HEK293 (cell line): ENCODE data around the gene KRTAP1-1.

ENCODE experiments used
- CTCF ChIA-PET: fragments of 350-600 bp; formaldehyde crosslinking; extraction: SDS; loops from one replicate; lab custom pipeline; 2021; ENCODE audit warnings: antibody characterized with exemption; lab: Yijun Ruan, JAX
- POLR2A ChIA-PET: fragments of 300-600 bp; formaldehyde crosslinking; extraction: SDS; loops from one replicate; lab custom pipeline; 2020; ENCODE audit warnings: antibody characterized with exemption, inconsistent platforms; lab: Yijun Ruan, JAX
- H3K27ac ChIP-seq: fragments of 200-500 bp; sonication (Bioruptor generic); 2 replicates; pipeline ENCODE4 v1.5.1; 2014; ENCODE audit warnings: low read depth, low read length, control low read depth, inconsistent platforms; ENCODE audit errors: extremely low read depth
- H3K36me3 ChIP-seq, 2 experiments: fragments of 200-500 bp in 1 of 2; sonication (Bioruptor generic) in 1 of 2; 1 replicate in 1 of 2; 2 replicates in 1 of 2; pipeline ENCODE4 v1.5.1; 2014 to 2017; ENCODE audit warnings: inconsistent platforms in 2 of 2, low read length in 2 of 2; ENCODE audit not compliant: control insufficient read depth in 2 of 2, insufficient read depth in 1 of 2
- H3K4me1 ChIP-seq: fragments of 200-500 bp; sonication (Bioruptor generic); 2 replicates; pipeline ENCODE4 v1.5.1; 2014; ENCODE audit warnings: mild to moderate bottlenecking, low read length, inconsistent platforms; ENCODE audit not compliant: control insufficient read depth, insufficient read depth
- H3K4me3 ChIP-seq: 2 replicates; pipeline ENCODE4 v1.5.1; 2011; ENCODE audit warnings: low read depth, mild to moderate bottlenecking, control low read depth, low read length, moderate library complexity
- H3K9me3 ChIP-seq: fragments of 200-500 bp; sonication (Bioruptor generic); 2 replicates; pipeline ENCODE4 v1.5.1; 2014; ENCODE audit warnings: low read depth, low read length, inconsistent platforms; ENCODE audit not compliant: control insufficient read depth, insufficient read depth
- FEZF1 ChIP-seq: fragments of 450-650 bp; formaldehyde crosslinking; IDR thresholded peaks from 2 replicates; pipeline ENCODE4 v1.5.1; 2016; ENCODE audit warnings: missing biosample characterization, missing genetic modification characterization
- GLI4 ChIP-seq: fragments of 450-650 bp; formaldehyde crosslinking; IDR thresholded peaks from 2 replicates; pipeline ENCODE4 v1.5.1; 2016; ENCODE audit warnings: missing biosample characterization, missing genetic modification characterization
- KLF16 ChIP-seq: fragments of 450-650 bp; formaldehyde crosslinking; IDR thresholded peaks from 2 replicates; pipeline ENCODE4 v1.5.1; 2017; ENCODE audit warnings: missing biosample characterization, missing genetic modification characterization
- KLF8 ChIP-seq: fragments of 450-650 bp; formaldehyde crosslinking; IDR thresholded peaks from 2 replicates; pipeline ENCODE4 v1.5.1; 2016; ENCODE audit warnings: missing biosample characterization, missing genetic modification characterization
- SP7 ChIP-seq: fragments of 450-650 bp; formaldehyde crosslinking; IDR thresholded peaks from 2 replicates; pipeline ENCODE4 v1.5.1; 2016; ENCODE audit warnings: missing biosample characterization, missing genetic modification characterization
- TRIM28 ChIP-seq: IDR thresholded peaks from 2 replicates; pipeline ENCODE4 v1.6.1; 2011; ENCODE audit warnings: low read length, control low read depth, borderline replicate concordance
- YY1 ChIP-seq: fragments of 450-650 bp; formaldehyde crosslinking; IDR thresholded peaks from 2 replicates; pipeline ENCODE4 v1.5.1; 2018; ENCODE audit warnings: missing biosample characterization, missing genetic modification characterization
- ZBTB48 ChIP-seq: fragments of 450-650 bp; formaldehyde crosslinking; IDR thresholded peaks from 2 replicates; pipeline ENCODE4 v1.5.1; 2016; ENCODE audit warnings: missing biosample characterization, missing genetic modification characterization
- ZFP41 ChIP-seq: fragments of 450-650 bp; formaldehyde crosslinking; IDR thresholded peaks from 2 replicates; pipeline ENCODE4 v1.5.1; 2016; ENCODE audit warnings: missing biosample characterization, missing genetic modification characterization, borderline replicate concordance
- ZNF138 ChIP-seq: fragments of 450-650 bp; formaldehyde crosslinking; IDR thresholded peaks from 2 replicates; pipeline ENCODE4 v1.5.1; 2016; ENCODE audit warnings: missing biosample characterization, missing genetic modification characterization, borderline replicate concordance
- ZNF175 ChIP-seq: fragments of 450-650 bp; formaldehyde crosslinking; IDR thresholded peaks from 2 replicates; pipeline ENCODE4 v1.5.1; 2016; ENCODE audit warnings: missing biosample characterization, missing genetic modification characterization
- ZNF184 ChIP-seq: fragments of 450-650 bp; IDR thresholded peaks from 2 replicates; pipeline ENCODE4 v1.5.1; 2018; ENCODE audit warnings: missing biosample characterization, mild to moderate bottlenecking, missing genetic modification characterization
- ZNF2 ChIP-seq: fragments of 450-650 bp; formaldehyde crosslinking; IDR thresholded peaks from 2 replicates; pipeline ENCODE4 v1.5.1; 2016; ENCODE audit warnings: missing biosample characterization, missing genetic modification characterization
- ZNF391 ChIP-seq: fragments of 450-650 bp; formaldehyde crosslinking; IDR thresholded peaks from 2 replicates; pipeline ENCODE4 v1.5.1; 2016; ENCODE audit warnings: low read depth, missing biosample characterization, missing genetic modification characterization, borderline replicate concordance
- ZNF529 ChIP-seq: fragments of 450-650 bp; formaldehyde crosslinking; IDR thresholded peaks from 2 replicates; pipeline ENCODE4 v1.5.1; 2017; ENCODE audit warnings: missing genetic modification characterization, missing biosample characterization; ENCODE audit not compliant: insufficient replicate concordance
- ZNF555 ChIP-seq: fragments of 450-650 bp; formaldehyde crosslinking; conservative IDR thresholded peaks from 2 replicates; pipeline ENCODE4 v1.5.1; 2017; ENCODE audit warnings: missing biosample characterization, mild to moderate bottlenecking, missing genetic modification characterization, inconsistent platforms
- ZNF596 ChIP-seq: fragments of 450-650 bp; IDR thresholded peaks from 2 replicates; pipeline ENCODE4 v1.5.0; 2018; ENCODE audit warnings: missing biosample characterization, mild to moderate bottlenecking, missing genetic modification characterization, moderate library complexity
- ZNF76 ChIP-seq: fragments of 450-650 bp; formaldehyde crosslinking; IDR thresholded peaks from 2 replicates; pipeline ENCODE4; 2016; ENCODE audit warnings: low read depth, missing biosample characterization, missing genetic modification characterization, borderline replicate concordance
- ZNF776 ChIP-seq: fragments of 450-650 bp; formaldehyde crosslinking; IDR thresholded peaks from 2 replicates; pipeline ENCODE4 v1.5.0; 2017; ENCODE audit warnings: missing biosample characterization, missing genetic modification characterization, borderline replicate concordance
- ZNF777 ChIP-seq: fragments of 450-650 bp; formaldehyde crosslinking; IDR thresholded peaks from 2 replicates; pipeline ENCODE4 v1.5.1; 2017; ENCODE audit warnings: missing biosample characterization, missing genetic modification characterization, borderline replicate concordance
- TF ChIP-seq, protein P1 (sequence below): fragments of 450-650 bp; formaldehyde crosslinking; IDR thresholded peaks from 2 replicates; pipeline ENCODE4 v1.5.1; 2016; ENCODE audit warnings: missing biosample characterization, missing genetic modification characterization, borderline replicate concordance
- TF ChIP-seq, protein P2 (sequence below): fragments of 450-650 bp; formaldehyde crosslinking; IDR thresholded peaks from 2 replicates; pipeline ENCODE4 v1.5.1; 2016; ENCODE audit warnings: missing biosample characterization, missing genetic modification characterization
- TF ChIP-seq, protein P3 (sequence below): fragments of 450-650 bp; formaldehyde crosslinking; IDR thresholded peaks from 2 replicates; pipeline ENCODE4 v1.5.1; 2017; ENCODE audit warnings: missing biosample characterization, missing genetic modification characterization

The KRTAP1-1 gene

DNA sequence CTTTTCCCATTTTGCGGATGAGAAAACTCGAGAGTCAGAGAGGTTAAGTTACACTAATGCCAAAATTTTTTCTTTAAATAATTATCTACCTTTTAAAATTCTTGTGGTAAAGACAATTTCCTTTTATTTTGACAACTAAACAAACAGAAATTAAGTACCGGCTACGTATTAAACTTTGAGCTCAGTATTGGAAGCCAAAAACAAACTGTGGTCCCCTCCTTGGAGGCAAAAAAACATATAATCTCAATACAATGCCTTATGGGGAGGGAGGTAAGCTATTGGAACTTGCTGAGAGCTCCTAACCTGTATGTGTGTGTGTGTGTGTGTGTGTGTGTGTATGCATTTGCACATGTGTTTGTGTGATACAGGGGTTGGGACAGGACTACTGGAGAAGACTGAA is 22.2 kb upstream of the KRTAP1-1 start (continued):
- TF ChIP-seq ZNF776 (tag by site-specific recombination) (no peak), ZFP41 (tag by site-specific recombination) (no peak), KLF8 (tag by site-specific recombination) (no peak), SP7 (tag by site-specific recombination) (no peak)

DNA sequence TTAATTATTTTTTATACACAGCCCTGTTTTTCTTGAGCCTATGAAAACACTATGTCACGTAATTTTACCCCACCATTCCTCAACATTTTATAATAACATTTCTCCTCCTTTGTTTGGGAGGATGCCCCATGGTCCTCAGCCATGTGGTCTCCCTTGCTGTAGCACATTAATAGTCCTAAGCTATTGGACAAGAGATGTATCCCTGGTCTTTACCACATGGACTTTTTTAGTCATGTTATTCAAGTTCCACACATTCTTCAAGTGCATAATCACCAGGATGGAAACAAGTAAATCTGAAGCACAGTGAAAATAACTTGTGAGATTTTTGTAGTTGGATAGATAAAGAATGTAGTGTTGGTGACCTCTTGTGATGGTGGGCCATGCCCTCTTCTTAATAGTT is 20.7 kb upstream of the KRTAP1-1 start:
- Histone ChIP-seq H3K4me1 (no peaks in the 10 kb centered on the region), H3K4me3 (no peak overlapping the region), H3K36me3 (no peaks in the 10 kb centered on the region), H3K9me3 (no peaks in the 10 kb centered on the region), H3K27ac (no peak overlapping the region)
- TF ChIP-seq ZNF175 (tag by site-specific recombination) (no peak), ZNF596 (tag by site-specific recombination) (no peak), ZNF76 (tag by site-specific recombination) (no peak), ZNF391 (no peak), ZNF184 (tag by site-specific recombination) (no peak), ZNF555 (no peak), ZBTB48 (tag by site-specific recombination) (no peak), ZNF138 (tag by site-specific recombination) (no peak), ZNF777 (tag by site-specific recombination) (no peak), ZNF2 (tag by site-specific recombination) (no peak), FEZF1 (tag by site-specific recombination) (no peak), YY1 (tag by site-specific recombination) (no peak), KLF16 (tag by site-specific recombination) (no peak), ZNF529 (no peak), ZNF776 (tag by site-specific recombination) (no peak), GLI4 (tag by site-specific recombination) (no peak), TRIM28 (no peak)
- TF ChIP-seq, protein P1, sequence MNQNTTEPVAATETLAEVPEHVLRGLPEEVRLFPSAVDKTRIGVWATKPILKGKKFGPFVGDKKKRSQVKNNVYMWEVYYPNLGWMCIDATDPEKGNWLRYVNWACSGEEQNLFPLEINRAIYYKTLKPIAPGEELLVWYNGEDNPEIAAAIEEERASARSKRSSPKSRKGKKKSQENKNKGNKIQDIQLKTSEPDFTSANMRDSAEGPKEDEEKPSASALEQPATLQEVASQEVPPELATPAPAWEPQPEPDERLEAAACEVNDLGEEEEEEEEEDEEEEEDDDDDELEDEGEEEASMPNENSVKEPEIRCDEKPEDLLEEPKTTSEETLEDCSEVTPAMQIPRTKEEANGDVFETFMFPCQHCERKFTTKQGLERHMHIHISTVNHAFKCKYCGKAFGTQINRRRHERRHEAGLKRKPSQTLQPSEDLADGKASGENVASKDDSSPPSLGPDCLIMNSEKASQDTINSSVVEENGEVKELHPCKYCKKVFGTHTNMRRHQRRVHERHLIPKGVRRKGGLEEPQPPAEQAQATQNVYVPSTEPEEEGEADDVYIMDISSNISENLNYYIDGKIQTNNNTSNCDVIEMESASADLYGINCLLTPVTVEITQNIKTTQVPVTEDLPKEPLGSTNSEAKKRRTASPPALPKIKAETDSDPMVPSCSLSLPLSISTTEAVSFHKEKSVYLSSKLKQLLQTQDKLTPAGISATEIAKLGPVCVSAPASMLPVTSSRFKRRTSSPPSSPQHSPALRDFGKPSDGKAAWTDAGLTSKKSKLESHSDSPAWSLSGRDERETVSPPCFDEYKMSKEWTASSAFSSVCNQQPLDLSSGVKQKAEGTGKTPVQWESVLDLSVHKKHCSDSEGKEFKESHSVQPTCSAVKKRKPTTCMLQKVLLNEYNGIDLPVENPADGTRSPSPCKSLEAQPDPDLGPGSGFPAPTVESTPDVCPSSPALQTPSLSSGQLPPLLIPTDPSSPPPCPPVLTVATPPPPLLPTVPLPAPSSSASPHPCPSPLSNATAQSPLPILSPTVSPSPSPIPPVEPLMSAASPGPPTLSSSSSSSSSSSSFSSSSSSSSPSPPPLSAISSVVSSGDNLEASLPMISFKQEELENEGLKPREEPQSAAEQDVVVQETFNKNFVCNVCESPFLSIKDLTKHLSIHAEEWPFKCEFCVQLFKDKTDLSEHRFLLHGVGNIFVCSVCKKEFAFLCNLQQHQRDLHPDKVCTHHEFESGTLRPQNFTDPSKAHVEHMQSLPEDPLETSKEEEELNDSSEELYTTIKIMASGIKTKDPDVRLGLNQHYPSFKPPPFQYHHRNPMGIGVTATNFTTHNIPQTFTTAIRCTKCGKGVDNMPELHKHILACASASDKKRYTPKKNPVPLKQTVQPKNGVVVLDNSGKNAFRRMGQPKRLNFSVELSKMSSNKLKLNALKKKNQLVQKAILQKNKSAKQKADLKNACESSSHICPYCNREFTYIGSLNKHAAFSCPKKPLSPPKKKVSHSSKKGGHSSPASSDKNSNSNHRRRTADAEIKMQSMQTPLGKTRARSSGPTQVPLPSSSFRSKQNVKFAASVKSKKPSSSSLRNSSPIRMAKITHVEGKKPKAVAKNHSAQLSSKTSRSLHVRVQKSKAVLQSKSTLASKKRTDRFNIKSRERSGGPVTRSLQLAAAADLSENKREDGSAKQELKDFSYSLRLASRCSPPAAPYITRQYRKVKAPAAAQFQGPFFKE (tag by site-specific recombination): no peak
- TF ChIP-seq, protein P2, sequence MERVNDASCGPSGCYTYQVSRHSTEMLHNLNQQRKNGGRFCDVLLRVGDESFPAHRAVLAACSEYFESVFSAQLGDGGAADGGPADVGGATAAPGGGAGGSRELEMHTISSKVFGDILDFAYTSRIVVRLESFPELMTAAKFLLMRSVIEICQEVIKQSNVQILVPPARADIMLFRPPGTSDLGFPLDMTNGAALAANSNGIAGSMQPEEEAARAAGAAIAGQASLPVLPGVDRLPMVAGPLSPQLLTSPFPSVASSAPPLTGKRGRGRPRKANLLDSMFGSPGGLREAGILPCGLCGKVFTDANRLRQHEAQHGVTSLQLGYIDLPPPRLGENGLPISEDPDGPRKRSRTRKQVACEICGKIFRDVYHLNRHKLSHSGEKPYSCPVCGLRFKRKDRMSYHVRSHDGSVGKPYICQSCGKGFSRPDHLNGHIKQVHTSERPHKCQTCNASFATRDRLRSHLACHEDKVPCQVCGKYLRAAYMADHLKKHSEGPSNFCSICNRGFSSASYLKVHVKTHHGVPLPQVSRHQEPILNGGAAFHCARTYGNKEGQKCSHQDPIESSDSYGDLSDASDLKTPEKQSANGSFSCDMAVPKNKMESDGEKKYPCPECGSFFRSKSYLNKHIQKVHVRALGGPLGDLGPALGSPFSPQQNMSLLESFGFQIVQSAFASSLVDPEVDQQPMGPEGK (tag by site-specific recombination): no peak
- TF ChIP-seq, protein P3, sequence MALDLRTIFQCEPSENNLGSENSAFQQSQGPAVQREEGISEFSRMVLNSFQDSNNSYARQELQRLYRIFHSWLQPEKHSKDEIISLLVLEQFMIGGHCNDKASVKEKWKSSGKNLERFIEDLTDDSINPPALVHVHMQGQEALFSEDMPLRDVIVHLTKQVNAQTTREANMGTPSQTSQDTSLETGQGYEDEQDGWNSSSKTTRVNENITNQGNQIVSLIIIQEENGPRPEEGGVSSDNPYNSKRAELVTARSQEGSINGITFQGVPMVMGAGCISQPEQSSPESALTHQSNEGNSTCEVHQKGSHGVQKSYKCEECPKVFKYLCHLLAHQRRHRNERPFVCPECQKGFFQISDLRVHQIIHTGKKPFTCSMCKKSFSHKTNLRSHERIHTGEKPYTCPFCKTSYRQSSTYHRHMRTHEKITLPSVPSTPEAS: no peak
- ChIA-PET CTCF (no interaction called here), POLR2A (no interaction called here)
